RPMI7951 (cell line): ENCODE results near the gene KCNJ11. TPM values are rescaled to one million over a fixed set of nuclear protein-coding genes. Genes with fewer than 3 reads are reported as not detected.

Experiments used
- DNase-seq: peaks from one replicate; pipeline ENCODE4 v3.0.0-alpha.2; 2012; ENCODE audit warnings: low read depth
- total RNA-seq: library from RNA; depleted of rRNA; stranded (reverse); fragments of >200 nt; shearing (Covaris generic); gene quantifications from 2 replicates; pipeline ENCODE4 v1.2.3, GENCODE V29; 2014

KCNJ11 gene
- total RNA-seq, 1 experiment from 2014 or later: not detected

DNA sequence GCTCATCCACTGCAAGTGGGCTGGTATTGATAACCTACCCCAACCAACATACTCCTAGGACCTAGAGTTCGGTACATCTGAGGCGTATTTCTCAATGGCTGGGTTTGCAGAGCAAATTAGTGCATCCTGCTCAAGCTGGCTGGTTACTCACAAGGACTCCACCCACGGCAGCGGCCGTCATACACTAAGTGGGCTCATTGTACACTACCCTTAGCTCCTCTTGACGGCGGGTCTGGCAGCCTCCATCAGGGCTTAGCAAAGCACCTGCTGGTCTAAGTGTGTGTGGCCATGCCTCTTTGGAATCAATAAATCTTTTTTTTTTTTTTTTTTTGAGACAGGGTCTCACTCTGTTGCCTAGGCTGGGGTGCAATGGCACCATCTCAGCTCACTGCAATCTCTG lies 20.2 kb upstream of the KCNJ11 start:
- no peak for DNase-seq

DNA sequence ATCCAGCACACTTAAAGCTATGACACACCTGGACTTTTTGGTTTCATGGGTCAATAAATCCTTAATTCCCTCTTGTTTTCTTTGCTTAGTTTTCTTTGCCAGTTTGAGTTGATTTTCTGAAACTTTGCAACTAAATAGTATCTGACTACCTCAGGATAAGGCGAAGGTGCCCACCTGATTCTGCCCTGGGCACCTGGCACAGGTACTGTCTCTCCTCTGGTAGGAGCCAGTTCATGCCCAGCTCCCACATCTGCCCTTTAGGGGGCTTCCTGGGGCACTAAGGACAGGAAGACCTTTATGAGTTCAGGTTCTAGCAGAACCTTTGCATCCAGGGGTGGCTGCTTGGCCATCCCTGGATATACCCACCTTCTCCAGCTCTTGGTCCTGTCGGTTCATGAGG lies 19.6 kb upstream of the KCNJ11 start:
- no peak for DNase-seq

DNA sequence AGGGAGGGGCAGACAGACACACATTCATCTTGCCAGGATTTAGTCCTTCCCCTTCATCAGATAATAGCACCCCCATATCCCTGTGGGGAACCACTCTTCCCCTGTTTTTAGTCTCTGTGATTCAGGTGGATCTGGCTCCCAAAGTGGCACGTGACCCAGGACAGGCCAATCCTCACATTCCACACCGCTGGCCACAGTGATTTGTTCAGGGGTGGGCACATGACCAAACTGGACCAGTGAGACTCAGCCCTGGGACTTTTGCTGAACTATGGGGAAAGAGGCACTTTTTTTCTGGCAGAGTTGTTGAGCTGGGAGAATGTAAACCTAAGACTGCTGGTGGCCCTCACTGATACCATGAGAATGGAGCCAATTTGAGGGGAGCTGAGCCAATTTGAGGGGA lies 19.1 kb upstream of the KCNJ11 start:
- no peak for DNase-seq

DNA sequence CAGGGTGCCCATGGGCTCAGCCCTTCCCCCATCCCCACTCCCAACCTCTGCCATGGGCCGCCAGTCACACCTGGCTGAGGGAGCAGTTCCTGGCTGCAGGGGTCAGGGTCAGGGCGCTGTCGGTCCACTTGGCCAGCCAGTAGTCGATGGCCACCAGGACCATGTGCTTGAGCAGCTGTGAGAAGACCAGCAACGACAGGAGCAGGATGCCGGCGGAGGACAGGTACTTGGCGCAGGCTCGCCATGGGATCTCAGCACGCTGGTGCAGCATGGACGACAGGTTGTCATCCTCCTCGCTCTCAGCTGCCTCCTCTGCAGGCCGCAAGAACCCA lies 18.3 kb upstream of the KCNJ11 start:
- DNase-seq: no peak

DNA sequence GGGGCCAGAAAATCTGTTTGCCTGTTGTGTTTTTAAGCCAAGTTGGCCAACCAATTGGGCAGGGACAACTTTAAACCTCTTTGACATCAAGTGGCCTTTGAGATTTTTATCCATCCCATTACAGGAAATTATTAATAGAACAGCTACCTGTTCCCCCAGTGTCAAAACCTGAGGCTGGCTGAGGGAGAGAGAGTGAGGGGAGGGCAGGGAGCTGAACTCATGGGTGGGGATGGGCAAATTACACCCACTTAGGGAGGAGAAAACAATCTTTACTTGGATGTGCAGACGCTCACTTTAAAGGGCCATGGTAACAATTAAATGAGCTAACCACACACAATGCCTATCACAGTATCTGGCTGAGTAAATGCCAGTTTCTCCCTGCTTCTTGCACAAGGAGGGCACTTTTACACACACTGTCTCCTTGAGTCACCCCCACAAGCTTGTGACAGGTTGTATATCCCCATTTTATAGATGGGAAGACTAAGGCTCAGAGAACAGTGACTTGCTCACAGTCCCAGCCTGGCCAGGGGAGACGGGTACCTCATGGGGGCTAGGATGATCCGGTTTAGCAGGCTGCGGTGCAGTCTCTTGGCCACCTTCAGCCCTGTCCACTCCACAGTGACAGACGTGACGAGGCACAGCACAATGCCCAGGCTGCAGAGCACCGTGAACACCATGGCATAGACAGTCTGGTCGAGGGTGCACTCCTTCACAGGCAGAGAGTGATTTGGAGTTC lies 17.8 kb upstream of the KCNJ11 start:
- DNase-seq: no peak

DNA sequence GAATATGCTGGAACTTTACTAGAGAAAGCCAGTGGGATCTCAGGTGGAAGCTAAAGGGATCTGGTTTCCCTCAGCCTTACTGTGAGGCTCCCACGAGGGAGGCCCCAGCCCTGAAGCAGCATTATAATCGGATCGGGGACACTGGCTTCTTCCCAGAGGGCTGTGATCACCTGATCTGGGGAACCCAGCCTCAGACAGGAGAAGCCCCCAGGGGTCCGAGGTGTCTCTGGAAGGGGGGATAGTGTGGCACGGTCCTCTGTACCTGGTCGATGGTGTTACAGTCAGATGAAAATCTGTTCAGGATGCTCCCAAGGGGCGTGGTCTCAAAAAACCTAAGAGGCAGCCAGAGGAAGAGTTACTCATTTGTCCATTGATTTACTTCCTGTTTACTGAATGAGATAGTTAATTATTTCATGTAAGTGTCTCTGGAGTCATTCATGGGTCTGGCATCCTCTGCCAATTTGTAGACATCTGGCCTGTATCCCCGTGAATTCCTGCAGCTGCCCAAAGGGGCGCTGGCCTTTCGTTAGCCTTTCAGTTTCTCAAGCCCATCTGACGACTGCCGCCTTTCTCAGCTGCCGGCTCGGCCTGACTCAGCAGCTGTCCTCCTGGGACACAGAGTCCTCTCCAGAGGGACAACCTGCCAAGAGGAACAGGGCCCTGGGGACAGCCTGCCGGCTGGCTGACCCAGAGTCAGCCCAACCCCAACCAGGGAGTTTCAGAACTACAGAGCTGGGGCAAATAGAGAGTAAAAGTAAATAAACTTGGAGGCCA lies 17.0 kb upstream of the KCNJ11 start:
- DNase-seq: peak; percentile 74

DNA sequence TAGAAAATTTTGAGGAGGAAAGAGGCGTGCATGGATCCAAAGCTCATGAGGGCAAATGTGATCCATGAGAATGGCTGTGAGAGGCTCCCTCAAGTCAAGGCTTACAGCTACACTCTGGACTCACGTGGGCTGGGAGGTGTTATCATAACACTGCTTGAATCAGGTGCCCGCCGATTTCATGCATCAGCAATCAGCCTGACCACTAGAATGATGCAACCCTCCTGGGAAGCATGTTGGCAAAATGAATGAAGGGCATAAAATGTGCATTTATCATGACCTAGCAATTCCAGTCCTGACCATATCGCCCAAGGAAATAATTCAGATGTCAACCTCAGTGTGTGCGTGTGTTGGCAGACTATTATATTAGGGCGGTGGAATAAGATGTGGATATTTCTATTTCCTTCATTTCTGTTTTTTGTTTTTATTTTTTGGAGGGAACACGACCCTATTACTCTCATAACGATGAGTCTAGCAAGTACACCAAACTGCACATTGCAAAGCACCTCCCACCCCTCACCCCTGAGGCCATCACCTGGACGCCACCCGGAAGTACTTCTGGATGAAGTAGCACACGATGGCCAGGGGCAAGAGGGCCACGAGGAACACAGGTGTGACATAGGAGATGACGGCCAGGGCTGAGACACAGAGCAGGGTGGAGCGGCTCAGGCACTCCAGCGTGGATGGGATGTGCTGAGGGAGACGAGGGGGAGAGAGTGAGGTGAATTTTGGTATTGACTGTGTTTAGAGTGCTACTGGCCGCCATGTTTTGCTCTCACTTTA lies 15.7 kb upstream of the KCNJ11 start:
- DNase-seq: peak; percentile 68

GRCh38 chr11:17402486-17402885 lies 14.0 kb upstream of the KCNJ11 start:
- no peak for DNase-seq

GRCh38 chr11:17401841-17402240 lies 13.4 kb upstream of the KCNJ11 start:
- peak; percentile 11 for DNase-seq

DNA sequence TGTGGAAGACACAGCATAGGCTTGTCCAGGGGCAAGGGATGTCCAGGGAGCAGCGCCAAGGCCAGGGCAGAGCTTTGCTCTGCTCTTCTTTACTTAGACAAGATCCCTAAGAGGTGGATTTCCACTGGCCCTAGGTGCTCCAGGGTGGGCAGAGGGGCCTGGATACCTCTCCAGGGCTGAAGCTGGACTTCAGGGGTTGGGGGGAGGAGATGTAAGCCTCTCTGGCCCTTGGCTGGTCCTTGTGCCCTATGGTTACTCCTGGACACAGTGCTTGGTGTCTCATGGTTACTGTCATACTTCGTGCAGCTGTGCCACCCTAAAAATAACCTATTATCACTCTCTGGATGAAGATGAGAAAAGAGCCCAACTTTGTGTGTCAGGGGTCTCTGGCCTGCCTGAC lies 12.9 kb upstream of the KCNJ11 start:
- DNase-seq: no peak

GRCh38 chr11:17400048-17400775 lies 11.8 kb upstream of the KCNJ11 start:
- DNase-seq: no peak

- DNase-seq: no peak
These were observed 10.8 kb upstream of the KCNJ11 start for GRCh38 chr11:17399236-17399635.

- DNase-seq: no peak
These were observed 9.0 kb upstream of the KCNJ11 start for GRCh38 chr11:17397311-17398002.

DNA sequence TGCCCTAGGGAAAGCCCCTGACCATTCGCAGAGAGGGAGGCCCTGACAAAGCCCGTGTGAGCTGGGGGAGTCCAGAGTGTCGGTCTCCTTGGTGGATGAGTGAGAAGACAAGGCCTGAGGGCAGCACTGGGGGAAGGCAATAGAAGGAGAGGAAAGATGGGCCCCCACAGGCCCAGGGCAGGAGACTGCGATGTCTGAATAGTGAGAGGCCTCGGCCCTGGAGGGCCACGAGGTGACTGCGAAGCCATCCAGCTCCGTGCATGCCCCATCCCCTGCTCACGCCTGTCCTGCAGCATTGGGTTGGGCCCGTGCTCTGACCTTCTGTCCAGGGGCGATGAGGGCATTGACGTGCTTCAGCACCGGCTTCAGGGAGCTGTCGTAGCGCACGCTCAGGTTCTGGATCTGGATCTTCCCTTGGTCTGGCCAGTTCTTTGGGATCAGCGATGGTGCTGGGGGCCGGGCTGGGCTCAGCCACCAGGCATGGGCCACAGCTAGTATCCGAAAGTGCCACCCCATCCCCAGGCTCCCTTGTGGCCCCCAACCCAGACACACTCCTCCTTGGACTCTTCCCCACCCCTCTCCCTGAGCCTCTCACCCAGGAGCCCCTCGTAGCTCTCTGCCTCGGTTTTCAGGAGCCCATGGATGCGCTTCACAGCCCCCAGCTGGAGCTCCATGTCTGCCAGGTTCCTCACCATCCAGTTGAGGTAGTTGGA lies 8.3 kb upstream of the KCNJ11 start:
- DNase-seq: no peak

- no peak for DNase-seq
These were observed 7.5 kb upstream of the KCNJ11 start for GRCh38 chr11:17395978-17396377.

- no peak for DNase-seq
These were observed 7.1 kb upstream of the KCNJ11 start for GRCh38 chr11:17395554-17395961.

DNA sequence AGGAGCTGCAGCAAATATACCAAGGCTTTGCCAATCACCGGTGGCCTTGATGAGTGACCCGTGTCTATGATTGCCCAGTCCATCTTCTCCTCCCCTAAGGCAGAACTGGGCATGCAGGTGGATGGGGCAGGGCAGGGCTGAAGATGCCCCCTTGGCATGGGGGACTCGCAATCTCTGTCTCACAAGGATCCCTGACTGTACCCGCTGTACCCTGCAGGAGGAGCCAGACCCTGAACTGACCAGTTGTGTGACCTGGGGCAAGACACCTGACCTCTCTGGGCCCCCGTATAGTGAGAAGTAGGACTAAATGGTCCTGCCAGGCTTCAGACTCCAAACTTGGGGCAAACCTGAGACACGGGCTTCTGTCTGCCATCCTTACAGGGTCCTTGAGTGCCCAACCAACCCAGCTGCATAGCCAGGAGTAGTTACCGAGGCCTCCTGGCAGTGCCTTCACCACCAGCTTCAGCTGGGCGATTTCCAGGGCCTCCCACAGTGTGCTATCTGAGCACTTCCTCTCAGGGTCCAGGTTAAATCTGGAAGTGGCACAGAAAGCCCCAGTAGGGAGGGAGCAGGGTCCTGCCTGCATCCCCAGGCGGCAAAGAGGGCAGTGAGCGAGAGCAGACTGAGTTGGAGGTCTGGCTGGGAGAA lies 6.4 kb upstream of the KCNJ11 start:
- DNase-seq: no peak

GRCh38 chr11:17393472-17393871 lies 5.0 kb upstream of the KCNJ11 start:
- no peak for DNase-seq

GRCh38 chr11:17392872-17393271 lies 4.4 kb upstream of the KCNJ11 start:
- DNase-seq: no peak
